Activated CD8-positive, alpha-beta memory T cell treated with anti-CD3 and anti-CD28 coated beads for 24 hours (primary cell): ENCODE measurements around the gene NFATC2.
"Not testable (repeated sequence)": the region's sequence is repeated elsewhere in the genome, so short reads cannot be mapped to it uniquely, and the experiment has no call there.

Experiments
- DNase-seq: peaks from one replicate; pipeline ENCODE4 v3.0.0-alpha.2; 2020

NFATC2 gene

DNA sequence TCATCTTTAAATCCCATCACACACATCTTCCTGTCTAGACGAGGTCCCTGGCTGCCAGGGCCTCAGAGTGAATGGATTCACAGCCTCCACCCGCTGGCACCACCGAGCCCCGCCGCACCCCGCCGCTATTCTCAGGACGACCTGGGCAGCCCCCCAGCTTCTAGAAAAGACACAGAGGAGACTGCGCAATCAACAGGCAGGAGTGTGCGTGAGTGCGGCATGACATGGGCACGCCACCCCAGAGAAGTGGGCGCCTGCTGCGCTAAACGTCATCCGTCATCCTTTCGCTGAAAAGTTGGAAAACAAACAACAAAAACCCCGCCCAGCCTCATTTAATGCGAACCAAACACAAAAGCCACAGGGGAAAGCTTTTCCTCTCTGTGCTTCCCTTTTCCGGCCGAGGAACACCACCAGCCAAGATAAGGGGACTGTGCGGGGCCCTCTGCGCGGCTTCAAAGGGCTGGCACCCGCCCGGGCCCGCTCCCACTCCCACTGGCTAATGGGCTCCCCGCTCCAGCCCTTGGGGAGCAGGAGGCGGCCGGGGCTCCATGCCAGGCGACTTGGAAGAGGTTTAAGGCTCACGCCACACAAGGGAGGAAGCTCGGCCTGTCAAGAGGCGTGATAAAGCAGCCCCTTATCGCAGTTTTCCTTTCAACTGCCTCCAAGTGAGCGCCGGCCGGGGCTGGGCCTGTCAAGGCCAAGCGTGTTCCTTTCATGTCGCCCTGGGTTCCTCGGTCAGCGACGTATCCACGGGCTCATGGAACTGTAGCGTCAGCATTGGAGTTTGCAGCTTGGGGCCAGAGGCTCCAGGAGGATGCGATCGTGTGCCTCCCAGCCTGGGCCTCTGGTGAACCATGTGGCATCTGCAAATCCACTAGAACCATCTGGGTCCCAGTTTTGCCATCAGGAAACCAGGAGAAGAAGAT is 50.1 kb downstream of the NFATC2 start:
- DNase-seq, result no peak

DNA sequence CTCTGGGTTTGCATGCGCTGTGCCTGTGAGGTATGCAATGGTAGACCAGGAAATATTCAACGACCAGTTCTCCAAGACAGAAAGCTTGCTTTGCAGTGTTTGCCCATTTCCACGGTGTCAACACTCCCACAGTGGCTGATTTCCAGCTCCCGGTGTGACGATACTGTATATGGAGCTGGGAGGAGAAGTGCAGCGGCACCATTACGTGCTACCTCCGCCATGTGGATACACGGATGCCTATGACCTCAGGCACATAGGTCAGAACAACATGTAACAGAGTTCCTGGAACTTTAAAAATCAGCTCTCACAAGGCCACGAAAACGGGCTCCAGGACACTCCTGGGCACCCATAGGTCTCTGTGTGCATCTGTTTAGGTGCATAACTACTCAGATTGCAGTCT is 51.1 kb downstream of the NFATC2 start:
- DNase-seq, result no peak

DNA sequence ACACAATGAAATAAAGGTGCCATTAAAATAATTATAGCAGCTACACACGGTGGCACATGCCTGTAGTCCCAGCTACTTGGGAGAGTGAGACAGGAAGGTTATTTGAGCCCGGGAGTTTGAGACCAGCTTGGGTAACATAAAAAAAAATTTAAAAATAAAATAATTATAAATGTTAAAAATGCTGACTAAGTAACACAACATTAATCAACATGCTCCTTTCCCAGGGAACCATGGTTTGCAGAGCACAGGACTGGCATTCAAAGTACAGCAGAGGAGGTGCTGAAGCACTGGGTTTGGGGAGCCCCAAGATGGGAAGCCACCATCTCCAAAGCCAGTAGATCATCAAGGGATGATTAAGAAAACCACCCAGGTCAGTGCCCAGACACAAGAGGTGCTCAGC is 51.9 kb downstream of the NFATC2 start:
- no peak for DNase-seq

DNA sequence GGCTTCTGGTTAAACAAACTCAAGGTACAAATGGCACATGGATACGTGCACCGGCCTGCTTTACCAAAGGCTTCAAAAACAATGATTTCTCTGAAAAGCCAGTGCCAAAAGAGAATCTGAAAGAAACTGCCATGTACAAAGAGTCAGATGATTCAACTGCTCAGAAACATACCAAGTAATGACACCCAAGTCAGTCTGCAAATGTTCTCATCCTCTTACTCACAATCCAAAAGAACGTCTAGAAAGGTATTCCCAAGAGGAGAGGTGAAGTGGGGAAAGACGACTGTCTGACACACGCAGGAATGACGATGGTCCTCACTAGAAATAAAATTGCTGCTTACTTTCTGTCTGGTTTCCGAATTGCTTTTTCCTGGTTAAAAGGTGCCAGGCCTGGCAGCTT is 52.9 kb downstream of the NFATC2 start:
- no peak for DNase-seq

DNA sequence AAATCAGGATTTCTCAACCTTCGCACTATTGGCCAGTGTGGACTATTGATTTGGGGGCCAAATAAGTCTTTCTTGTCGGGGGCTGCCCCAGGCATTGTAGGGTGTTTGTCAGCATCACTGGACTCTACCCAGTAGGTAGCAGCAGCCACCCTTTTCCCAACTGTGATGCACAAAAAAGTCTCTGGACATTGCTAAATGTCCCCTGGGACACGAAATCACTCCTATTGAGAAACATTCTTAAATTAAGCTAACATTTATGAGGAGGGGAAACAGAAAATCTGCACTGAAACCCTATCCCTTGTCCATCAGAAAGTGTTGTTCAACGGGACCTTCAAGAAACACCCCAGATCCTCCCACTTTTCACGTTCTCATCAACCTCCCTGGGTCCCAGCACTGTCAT is 54.2 kb downstream of the NFATC2 start:
- DNase-seq, result no peak

DNA sequence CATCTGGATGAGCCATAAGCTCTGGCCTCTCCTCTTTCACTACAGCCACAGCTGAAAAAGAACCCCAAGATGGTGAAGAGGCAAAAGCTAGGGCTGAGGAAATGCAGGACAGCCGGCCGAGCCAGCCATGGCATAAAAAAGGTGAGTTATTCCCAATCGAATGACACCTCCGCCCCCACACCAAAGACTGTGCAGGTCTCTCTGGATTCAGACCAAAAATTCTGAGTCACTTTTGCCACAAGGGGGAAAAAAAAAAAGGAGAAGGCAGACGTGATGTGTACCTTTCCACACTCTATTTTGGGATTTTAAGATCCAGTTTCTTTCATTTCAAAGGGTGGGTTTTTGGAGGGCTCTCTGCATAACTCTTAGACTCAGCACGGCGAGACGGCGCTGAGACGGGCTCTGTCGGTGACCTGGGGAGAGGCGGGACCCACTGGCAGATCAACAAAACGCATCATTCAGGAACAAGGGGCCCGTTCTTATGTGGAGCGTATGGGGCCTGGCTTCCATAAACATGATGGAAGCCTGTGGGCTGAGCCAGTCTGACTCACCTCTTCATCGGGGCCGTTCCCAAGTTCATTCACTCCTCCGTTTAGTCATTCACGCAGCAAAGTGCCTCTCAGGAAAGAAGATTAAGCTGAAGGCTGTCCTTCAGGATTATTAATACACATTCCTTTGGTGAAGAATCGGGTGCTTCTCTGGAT is 54.8 kb downstream of the NFATC2 start:
- DNase-seq, result no peak

DNA sequence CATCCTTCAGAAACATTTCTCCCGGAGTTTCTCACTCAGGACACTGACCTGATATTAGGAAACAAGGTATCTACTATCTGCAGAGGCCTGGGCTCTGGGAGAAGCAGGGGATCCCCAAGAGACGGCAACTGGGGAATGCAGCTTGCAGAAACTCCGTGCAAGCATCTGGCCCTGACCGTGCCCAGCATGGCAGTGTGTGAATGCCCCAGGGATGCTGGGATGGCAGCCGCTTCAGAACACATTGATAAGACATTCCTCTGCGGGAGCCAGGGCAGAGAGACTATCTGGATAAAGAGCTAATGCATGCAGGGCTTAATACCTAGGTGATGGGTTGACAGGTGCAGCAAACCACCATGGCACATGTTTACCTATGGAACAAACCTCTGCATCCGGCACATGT is 55.4 kb downstream of the NFATC2 start:
- no peak for DNase-seq

DNA sequence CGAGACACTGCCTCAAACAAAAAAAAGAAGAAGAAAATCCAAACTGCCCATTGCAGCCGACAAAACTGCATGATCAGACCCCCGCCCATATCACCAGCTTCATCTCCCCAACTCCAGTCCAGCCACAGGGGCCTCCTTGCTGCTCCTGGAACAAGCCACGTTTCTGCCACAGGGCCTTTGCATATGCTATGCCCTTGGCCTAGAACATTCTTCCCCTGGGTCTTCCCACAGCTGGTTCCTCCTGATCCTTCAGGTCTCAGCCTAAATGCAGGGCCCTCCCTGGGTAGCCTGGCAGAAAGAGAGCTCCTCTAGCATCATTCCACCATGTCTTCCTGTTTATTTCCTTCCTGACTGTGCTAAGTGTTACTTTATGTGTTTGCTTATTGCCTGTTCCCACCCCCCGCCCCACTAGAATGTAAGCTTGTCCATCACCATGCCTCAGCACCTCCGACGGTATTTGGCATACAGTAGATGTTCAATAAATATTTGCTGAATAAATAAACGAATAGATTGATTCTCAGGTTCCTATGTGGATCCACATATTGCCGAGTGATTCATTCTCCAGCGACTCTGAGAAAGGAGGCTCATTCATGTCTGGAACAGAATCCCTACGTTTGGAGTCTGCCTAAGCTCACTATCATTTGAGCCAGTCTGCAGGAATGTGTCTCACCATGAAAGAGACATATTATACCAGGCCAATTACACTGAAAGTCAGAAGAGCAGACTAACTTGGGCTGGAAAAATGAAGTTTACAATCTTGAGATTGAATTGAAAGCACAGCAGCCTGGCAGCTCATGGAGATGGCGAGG is 56.1 kb downstream of the NFATC2 start:
- DNase-seq, result no peak

DNA sequence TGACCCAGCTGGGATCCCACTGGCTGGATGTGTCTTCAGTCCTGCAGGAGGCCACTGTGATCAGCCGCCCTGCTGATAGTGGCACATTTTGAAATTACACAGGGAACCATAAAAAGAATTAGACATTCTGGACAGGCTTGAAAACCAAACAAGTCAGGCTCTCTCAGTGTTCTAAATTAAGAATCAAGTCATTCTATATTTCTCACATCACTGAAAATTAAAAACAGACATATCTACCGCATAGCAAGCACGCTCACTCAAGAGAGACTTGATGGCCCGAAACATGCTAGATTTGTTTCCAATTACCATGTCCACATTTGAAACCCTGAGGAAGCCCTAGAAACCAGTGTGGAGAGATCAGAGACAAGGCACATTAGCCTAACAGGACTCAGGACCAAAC is 57.7 kb downstream of the NFATC2 start:
- DNase-seq, result no peak

DNA sequence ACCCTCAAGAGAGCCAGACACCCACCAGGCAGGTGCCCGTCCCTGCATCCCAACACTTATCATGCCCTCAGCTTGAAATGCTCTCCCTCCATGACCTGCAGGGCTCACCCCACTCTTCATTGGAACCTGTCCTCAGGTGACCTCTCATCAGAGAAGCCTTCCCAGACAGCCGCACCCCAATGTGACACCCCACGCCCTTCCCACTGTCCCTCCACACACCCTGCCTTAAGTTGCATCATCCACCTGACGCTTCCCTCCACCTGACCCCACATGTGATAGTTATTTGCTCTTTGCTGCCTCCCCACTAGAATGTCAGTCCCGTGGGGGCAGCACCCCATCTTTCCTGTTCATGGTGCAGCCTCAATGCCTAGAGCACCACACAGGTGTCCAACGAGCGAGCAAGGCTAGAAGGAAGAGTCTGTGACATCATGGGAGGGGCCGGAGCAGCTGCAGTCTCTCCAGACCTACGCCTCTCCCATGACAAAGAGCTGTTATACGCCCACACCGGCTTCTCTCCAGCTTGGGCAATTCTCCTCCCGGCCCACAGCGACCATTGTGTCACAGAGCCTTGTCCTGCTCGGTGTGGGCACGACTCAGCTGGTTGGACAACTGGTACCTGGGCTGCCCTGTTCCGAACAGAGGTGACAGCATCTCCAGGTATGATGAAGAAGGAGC is 58.2 kb downstream of the NFATC2 start:
- DNase-seq, result no peak

DNA sequence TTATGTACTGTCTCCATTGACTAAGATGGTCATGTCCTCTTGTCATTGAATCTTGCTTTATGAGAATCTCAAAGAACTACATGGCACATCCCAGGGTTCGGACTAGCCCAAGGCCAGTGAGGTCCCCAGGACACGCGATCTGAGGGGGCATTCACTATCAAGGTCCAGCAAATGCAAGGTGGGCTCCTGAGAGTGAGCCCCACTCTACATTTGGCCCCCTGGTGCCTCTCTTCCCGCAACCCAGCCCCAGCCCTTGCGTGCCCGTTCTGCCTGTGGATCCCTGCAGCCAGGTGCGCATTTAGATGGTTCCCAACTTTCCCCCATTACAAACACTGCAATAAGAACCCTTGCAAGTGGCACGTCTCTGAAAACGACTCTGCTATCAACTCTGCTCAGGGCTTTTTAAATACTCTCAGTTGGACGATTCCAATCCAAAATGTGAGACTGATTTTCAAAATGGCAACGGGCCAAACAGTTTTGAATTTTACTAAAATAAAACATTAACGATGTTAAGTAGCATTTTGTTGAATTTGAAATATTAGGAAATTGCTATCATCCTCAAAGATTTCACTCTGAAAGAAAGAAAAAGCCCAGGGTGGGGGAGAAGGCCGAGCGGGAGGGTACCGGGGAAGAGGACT is 59.6 kb downstream of the NFATC2 start:
- no peak for DNase-seq

DNA sequence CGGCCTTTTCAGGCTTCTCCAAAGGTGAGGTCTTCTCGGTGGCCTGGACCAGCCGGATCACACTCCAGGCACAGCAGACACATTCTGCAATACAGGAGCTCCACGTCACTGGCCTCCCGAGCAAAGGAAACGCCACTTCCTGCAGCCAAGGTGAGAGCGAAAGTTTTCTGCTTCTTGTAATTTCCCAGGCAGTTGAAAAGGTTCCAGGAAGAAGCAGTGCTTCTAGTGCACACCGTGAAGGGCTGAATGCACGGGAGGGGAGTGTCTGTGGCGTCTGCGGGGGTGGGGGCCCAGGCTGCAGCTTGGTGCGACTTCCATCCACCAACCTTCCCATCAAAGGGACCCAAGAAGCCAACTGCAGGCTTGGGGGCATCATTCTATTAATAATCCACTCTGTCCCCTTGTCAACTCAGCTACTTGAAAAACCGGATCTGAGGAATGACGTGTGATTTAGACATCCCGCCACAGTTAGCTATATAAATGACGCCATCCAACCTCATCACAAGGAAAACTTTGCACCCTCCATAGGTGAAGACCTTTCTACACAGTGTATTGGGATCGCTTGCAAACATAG is 61.1 kb downstream of the NFATC2 start:
- DNase-seq, result peak; percentile 81

DNA sequence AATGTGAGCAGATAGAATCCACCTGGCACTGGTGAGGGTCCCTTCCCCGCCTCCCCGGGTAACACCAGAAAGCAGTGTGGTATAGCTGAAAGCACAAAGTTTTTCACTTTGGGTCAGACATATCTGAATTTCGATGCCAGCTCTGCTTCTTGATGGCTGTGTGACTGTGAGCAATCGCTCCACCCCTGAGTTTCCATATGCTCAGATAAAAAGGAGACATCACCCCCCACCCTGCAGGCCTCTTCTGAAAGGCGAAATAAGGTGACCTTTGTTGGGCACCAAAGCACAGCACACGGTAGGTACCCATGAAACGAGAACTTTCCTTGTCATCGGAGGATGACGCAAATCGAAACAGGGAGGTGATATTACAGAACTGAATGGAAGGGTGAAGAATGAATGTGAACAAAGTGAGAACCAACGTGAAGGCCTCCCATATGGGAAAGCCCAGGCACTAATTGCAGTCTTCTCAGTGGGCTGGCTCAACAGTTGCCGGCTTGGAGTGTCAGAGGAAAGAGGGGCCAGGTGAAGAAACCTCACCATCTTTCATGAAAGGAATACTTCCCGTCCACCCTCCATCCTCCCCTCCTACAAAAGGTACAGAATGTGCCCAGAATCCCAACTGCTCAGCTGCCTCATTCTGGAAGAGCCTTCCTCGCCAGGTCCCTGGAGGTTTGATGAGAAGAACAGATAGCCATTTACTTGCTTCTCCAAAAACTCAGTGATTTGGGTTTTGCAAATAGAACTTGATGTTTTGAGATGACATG is 61.8 kb downstream of the NFATC2 start:
- DNase-seq, result peak; percentile 80

DNA sequence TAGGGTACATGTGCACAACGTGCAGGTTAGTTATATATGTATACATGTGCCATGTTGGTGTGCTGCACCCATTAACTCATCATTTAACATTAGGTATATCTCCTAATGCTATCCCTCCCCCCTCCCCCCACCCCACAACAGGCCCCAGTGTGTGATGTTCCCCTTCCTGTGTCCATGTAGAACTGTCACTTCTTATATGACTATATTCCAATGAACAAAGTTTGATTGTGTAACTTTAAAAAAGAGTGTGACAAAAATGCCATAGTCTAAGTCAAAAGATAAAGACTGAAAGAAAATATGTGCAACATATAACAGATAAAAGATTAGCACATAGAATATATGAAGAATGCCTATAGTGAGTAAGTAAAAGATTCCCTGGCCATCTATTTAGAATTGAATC is 66.4 kb downstream of the NFATC2 start:
- not testable (repeated sequence) for DNase-seq

DNA sequence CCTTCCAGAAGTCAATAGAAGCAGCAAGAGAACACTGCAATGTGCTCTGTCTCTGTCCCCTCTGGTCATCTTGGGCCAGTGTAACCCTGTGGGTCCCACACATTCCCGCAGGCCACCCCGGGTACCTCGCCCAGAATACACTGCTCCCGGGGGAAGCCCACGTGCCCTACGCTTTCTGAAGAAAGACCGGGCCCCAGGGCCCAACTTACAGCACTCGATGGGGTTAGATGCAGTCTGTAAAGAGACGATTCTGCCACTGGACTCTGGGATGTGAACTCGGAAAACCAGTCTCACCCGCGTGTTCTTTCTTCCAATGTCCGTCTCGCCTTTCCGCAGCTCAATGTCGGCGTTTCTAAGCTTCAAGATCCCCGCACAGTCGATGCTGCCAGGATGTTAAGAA is 68.7 kb downstream of the NFATC2 start:
- no peak for DNase-seq

DNA sequence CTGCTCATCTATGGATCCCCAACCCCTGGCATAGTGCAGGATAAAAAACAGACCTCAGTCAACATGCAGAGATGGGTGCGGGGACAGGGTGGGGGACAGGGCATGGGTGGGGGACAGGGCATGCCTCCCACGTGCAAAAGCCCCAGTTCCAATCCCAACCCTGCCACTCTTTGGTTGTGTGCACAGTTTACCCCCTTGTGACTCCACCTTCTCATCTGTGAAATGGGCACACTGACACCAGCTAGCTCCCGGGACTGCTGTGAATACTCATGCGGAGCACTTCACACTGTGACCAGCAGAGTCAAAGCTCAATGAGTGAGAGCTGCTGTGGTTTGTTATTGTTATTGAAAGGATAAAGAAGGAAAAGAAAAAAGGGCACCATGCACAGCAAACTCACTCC is 69.3 kb downstream of the NFATC2 start:
- DNase-seq, result no peak

DNA sequence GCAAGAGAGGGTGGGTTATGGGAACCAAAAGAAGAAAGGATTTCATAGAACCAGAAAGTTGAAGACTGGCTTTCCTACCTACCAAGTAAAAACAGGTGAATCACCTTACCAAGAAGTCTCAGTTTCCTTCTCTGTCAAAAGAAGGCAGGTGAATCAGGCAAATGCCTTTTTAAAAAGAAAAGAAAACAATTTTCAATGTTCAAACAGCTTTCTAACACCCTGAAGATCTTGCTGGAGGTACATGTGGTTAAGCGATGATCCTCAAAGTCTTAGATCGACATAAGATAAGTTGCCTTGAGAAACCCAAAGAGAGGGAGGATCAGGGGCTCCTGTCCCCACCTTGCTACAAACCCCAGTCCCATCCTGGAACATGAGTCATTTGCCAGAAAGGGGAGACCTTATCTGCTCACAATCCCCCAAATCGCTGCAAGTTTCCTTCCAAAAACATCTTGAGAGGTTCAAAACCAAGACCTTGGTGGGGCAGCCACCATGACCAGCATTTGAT is 71.6 kb downstream of the NFATC2 start:
- peak; percentile 76 for DNase-seq

DNA sequence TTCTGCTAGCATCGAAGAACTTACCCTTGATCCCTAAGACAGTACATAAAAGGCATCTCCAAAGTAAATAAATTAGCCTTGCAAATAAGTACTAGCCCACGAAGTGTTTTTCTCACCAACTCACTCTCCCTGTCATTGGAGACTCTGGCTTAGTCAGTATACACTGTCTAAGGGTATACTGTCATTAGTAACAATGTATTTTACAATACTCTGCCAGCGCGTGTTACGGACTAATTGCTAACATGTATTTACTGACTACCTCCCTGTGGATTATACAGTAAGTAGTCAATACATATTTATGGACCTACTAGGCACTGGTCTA is 72.1 kb downstream of the NFATC2 start:
- DNase-seq, result no peak

DNA sequence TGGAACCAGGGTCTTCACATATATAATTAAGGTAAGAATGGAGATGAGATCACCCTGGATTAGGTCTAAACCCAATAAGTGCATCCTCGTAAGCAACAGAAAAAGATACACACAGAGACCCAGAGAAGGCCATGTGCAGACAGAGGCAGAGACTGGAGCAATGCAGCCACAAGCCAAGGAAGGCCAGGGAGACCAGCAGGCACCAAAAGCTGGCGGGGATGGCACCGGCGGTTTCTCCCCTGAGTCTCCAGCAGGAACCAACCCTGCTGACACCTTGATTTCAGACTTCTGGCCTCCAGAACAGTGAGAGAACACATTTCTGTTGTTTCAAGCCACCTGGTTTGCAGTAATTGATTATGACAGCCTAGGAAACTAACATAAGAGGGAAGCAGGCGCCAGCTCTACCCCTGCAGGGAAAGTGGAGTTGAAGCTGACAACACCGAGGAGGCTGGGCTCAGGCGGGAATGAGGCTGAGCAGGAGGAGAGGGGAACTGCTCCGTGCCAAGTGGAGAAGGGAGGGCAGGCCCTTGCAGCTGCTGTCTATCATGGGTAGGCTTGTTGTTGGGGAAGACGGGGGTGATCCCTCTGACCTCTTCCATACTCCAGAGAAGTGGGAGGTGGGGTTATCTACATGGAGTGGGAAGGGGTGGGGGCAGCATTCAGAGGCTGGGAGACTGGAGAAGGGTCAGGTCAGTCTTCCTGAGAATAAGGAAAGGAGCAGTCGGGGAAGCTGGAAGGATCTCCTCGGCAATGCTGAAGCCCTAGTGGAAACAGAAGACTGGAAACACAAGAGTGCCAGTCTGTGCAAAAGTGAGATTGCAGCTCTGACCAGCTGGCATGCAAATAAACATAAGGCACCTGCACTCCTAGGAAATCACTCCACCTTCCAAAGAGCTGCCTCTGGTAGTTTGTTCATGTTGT is 72.7 kb downstream of the NFATC2 start:
- no peak for DNase-seq

DNA sequence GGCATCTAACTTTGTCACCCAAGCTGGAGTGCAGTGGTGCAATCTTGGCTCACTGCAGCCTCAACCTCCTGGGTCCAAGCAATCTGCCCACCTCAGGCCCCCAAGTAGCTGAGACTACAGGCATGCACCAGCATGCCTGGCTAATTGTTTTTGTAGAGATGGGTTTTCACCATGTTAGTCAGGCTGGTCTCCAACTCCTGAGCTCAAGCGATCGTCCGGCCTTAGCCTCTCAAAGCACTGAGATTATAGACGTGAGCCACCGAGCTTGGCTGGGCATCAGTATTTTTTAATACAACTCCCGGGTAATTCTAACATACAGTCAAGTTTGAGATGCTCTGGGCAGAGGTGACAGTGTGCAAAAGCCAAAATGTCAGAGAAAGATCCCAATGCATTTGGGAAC is 73.5 kb downstream of the NFATC2 start:
- no peak for DNase-seq
